Activated naive CD8-positive, alpha-beta T cell treated with anti-CD3 and anti-CD28 coated beads for 36 hours (primary cell): ENCODE measurements around the gene ZBTB20. TPM values are rescaled to one million over a fixed set of nuclear protein-coding genes. Genes with fewer than 3 reads are reported as not detected.

Experiments used
- DNase-seq: peaks from one replicate; pipeline ENCODE4 v3.0.0; 2021
- H3K27ac Mint-ChIP-seq: one replicate; pipeline ENCODE4 v1.8.0; 2022; ENCODE audit warnings: mild to moderate bottlenecking, moderate library complexity, mixed read lengths
- H3K27me3 Mint-ChIP-seq: one replicate; pipeline ENCODE4 v1.8.0; 2022; ENCODE audit warnings: mild to moderate bottlenecking, mixed read lengths
- H3K36me3 Mint-ChIP-seq: one replicate; pipeline ENCODE4 v1.8.0; 2021; ENCODE audit warnings: mild to moderate bottlenecking, mixed read lengths
- H3K4me1 Mint-ChIP-seq: one replicate; pipeline ENCODE4 v1.8.0; 2021; ENCODE audit warnings: mixed read lengths
- H3K4me3 Mint-ChIP-seq: one replicate; pipeline ENCODE4 v1.8.0; 2022; ENCODE audit warnings: mild to moderate bottlenecking, moderate library complexity, mixed read lengths
- H3K9me3 Mint-ChIP-seq: one replicate; pipeline ENCODE4 v1.8.0; 2022; ENCODE audit warnings: mixed read lengths
- total RNA-seq, 2 experiments: library from RNA; stranded (reverse); gene quantifications; one replicate each; pipeline ENCODE4 v1.2.3, GENCODE V29; 2021

Gene ZBTB20
- total RNA-seq, 2 experiments from 2014 or later, result 3.5 to 4.5 TPM

DNA sequence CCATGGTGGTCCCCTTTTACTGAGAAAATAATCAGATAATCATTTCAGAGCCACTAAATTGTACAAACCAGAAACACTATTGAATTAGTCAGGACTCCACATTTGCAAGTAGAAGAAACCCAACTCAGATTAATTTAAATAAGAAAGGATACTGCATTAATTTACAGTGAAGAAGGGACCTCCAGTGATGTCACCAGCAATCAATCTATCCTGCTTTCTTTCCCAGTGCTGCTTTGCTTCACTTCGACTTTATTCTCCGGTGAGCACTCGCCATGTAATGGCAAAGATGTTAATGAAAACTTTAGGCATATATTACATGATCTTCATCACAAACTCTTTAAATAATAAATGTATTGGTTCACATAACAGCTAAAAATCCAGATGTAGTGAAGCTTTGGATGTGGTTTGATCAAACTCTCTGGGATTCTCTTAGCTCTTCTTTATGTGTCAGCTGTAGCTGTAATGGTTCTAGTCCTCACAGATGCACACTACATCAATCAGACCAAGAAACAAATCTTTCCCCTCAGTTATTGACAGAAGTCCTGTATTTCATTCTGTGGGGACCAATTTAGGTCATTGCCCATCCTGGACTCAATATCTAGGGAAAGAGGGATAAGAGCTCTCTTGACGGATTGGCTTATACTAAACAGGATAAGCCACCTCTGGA lies 14.2 kb upstream of the ZBTB20 start:
- H3K4me1 Mint-ChIP-seq, result peaks cover 27% of the 10 kb centered on the region
- peaks cover 7% of the 10 kb centered on the region for H3K36me3 Mint-ChIP-seq
- peaks cover 4% of the 10 kb centered on the region for H3K9me3 Mint-ChIP-seq
- DNase-seq, result no peak
- H3K27me3 Mint-ChIP-seq, result no peaks in the 10 kb centered on the region
- H3K27ac Mint-ChIP-seq, result no peak overlapping the region
- no peak overlapping the region for H3K4me3 Mint-ChIP-seq

DNA sequence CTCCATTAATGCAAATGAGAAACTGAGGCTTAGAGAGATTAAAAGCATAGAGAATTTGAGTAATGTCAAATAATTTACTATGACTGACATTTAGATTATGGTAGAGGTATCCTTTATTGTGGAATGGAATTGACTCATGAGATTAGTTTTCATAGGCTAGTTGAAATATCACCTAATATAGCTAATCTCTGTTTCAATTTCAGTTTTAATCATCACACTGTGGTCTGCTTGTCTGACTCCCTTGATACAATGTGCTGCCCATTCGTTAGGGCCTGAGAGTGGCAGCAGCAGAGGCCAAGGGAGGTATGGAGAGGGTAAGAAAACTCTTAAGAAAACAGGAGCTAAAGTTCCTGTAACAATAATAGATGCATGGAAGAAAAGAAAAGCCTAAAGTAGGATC lies 13.2 kb upstream of the ZBTB20 start:
- Mint-ChIP-seq H3K27ac (no peak overlapping the region), H3K4me1 (peaks cover 20% of the 10 kb centered on the region)

DNA sequence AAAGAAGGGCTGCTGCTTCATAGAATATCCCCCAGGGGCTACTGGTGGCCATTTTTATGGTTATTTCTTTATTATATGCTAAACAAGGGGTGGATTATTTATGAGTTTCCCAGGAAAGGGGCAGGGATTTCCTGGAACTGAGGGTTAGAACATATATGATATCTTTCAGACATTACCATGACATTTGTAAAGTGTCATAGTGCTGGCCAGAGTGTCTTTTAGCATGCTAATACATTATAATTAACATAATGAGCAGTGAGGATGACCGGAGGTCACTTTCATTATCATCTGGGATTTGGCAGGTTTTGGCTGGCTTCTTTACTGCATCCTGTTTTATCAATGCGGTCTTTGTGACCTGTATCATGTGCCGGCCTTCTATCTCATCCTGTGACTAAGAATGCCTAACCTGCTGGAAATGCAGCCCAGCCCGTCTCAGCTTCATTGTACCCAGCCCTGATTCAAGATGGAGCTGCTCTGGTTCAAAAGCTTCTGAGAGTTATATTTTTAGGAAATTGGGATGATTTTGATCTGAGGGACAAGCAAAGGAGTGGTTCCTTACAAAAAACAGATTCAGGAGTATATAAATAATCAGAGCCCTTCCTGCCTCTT lies 9.1 kb upstream of the ZBTB20 start:
- Mint-ChIP-seq H3K9me3 (peaks cover 8% of the 10 kb centered on the region), H3K4me3 (no peak overlapping the region), H3K36me3 (peaks cover 2% of the 10 kb centered on the region), H3K27ac (no peak overlapping the region), H3K4me1 (peaks cover 5% of the 10 kb centered on the region), H3K27me3 (no peaks in the 10 kb centered on the region)
- no peak for DNase-seq

More for the DNA sequence above, 13.2 kb upstream of the ZBTB20 start:
- DNase-seq, result no peak
- Mint-ChIP-seq H3K27me3 (no peaks in the 10 kb centered on the region), H3K4me3 (no peak overlapping the region), H3K36me3 (peaks cover 7% of the 10 kb centered on the region), H3K9me3 (peaks cover 4% of the 10 kb centered on the region)

DNA sequence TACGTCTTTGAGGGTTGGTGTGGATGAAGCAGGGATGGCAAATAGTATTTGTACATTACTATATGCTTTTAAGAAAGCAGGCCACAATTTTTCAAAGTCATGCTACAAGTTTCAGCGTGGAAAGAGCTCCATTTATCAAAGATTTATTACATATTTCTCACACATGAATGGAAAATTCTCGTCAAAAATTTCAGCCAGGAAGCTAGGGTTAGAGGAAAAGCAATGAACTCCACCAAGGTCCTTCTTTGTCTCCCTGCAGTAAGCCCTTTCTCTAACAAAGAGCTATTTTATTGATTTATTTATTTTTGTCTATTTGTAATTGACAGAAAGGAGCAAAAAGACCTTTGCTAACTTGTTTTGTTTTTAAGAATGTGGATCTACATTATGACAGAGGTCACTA lies 7.5 kb upstream of the ZBTB20 start:
- Mint-ChIP-seq H3K27ac (no peak overlapping the region), H3K9me3 (peaks cover 12% of the 10 kb centered on the region), H3K4me1 (peaks cover 2% of the 10 kb centered on the region), H3K36me3 (peaks cover 7% of the 10 kb centered on the region), H3K4me3 (no peak overlapping the region), H3K27me3 (no peaks in the 10 kb centered on the region)
- DNase-seq, result no peak

DNA sequence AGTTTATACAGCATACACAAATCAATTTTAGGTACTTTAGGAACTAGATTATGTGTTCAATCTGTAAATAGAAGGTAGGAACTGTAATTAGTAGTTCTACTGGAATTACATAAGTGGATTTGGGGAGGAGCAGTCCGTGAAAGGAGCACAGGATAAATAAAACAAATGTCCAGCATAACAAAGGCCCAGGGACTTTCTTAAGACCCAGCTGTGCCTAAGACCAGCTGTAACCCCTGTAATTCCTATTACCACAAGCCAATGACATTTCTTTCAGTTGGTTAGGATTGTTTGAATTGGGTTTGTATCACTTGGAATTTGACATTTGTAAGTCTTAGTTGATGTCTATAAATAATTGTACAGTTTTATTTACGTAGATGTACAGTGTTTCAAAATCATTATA lies 4.8 kb upstream of the ZBTB20 start:
- no peaks in the 10 kb centered on the region for H3K27me3 Mint-ChIP-seq
- H3K4me1 Mint-ChIP-seq, result peaks cover 4% of the 10 kb centered on the region
- H3K4me3 Mint-ChIP-seq, result no peak overlapping the region
- H3K36me3 Mint-ChIP-seq, result peaks cover 4% of the 10 kb centered on the region
- peaks cover 8% of the 10 kb centered on the region for H3K9me3 Mint-ChIP-seq
- no peak overlapping the region for H3K27ac Mint-ChIP-seq
- DNase-seq, result no peak

DNA sequence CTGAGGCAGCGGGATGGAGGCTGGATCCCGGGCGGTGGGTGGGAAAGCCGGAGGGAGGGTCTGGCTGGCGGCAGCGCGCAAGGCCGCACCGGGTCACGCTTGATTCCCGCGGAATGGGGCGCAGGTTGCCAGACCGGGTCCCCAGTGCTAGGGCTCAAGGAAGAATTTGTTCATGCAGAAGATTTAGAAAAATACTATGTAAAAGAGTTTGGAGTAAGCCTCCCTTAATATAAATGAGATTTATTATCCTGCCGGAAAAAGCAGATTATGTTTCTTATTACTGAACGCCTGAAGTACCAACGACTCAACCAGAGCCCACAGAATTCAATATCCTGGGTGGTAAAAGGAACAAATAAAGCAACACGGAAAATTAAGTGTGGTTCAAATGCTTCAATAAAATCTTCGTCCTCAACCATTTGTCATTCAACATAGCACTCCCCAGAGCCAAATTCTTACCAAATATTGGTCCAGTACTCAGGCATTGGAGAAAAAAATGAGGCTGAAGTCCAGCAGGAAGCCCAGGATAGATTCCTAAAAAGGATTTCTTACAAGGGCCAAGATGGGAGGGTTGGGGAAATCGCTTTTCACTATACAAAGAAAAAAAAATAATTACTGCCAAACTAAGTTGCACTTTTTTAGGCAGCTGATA lies 1.2 kb upstream of the ZBTB20 start:
- peaks cover 13% of the 10 kb centered on the region for H3K36me3 Mint-ChIP-seq
- peak overlapping the region; percentile 91 for H3K4me3 Mint-ChIP-seq
- peaks cover 9% of the 10 kb centered on the region for H3K9me3 Mint-ChIP-seq
- peaks cover 12% of the 10 kb centered on the region for H3K4me1 Mint-ChIP-seq
- no peak for DNase-seq
- H3K27ac Mint-ChIP-seq, result peak overlapping the region; percentile 96
- H3K27me3 Mint-ChIP-seq, result no peaks in the 10 kb centered on the region

DNA sequence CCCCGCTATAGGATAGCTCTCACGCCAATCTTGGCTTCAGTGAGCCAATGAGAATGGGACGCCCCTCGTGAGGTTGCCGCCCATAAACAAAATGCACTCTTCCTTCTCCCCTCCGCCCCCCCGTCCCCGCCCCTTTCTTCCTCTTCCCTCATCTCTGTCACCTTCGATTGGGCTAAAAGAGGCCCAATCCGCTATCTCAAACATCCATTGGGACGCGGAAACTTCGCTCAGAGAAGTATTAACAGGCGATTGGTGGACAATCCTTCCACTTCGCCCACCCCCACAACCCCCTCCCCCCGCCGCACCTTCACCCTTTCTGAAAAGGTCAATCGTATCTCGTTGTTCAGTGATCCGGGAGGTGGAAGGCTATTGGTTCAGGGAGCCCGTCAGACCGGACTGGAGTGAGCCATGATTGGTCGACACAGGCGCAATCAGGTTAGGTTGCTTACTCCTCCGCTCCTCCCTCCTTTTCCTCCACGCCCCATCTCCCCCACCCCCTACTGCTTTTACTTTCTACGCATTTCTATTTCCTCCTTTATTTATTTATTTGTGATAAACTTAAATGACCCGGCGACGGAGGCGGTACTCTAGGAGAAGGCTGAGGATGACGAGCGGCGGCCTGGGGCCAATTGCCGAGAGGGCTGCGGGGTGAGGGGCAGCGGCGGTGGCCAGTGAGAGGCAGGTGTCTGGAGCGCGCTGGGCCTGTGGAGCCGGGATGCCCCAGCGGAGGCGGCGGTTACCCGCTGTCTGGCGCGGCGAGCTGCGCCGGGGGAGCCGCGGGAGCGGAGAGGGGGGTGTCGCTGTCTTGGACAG lies 447 bp upstream of the ZBTB20 start:
- DNase-seq, result peak; percentile 92
- H3K36me3 Mint-ChIP-seq, result peaks cover 13% of the 10 kb centered on the region
- H3K27ac Mint-ChIP-seq, result peak overlapping the region; percentile 97
- H3K4me1 Mint-ChIP-seq, result peaks cover 13% of the 10 kb centered on the region
- no peaks in the 10 kb centered on the region for H3K27me3 Mint-ChIP-seq
- peak overlapping the region; percentile 91 for H3K4me3 Mint-ChIP-seq
- H3K9me3 Mint-ChIP-seq, result peaks cover 8% of the 10 kb centered on the region

DNA sequence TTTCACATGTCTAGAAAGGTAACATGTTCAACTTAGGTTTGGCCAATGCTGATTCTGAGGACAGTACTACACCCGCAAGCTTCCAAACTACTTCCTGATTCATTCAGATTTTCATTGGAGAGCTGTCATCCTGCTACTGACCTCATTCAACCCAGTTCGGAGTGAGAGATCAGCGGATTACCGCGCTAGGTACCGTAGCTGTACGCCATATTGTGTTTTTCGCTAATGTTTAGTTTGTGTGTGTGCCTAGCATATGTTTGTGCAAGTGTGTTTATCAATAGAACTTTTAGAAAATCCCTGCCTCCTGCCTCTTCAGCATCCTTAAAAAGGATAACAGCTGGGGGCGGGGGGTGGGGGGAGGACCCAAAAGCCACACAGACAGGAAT lies 1.1 kb downstream of the ZBTB20 start:
- DNase-seq, result peak; percentile 44
- peak overlapping the region; percentile 84 for H3K4me3 Mint-ChIP-seq
- H3K27ac Mint-ChIP-seq, result peak overlapping the region; percentile 94
- H3K4me1 Mint-ChIP-seq, result peaks cover 21% of the 10 kb centered on the region
- H3K9me3 Mint-ChIP-seq, result peaks cover 6% of the 10 kb centered on the region
- H3K27me3 Mint-ChIP-seq, result no peaks in the 10 kb centered on the region
- H3K36me3 Mint-ChIP-seq, result peaks cover 15% of the 10 kb centered on the region

DNA sequence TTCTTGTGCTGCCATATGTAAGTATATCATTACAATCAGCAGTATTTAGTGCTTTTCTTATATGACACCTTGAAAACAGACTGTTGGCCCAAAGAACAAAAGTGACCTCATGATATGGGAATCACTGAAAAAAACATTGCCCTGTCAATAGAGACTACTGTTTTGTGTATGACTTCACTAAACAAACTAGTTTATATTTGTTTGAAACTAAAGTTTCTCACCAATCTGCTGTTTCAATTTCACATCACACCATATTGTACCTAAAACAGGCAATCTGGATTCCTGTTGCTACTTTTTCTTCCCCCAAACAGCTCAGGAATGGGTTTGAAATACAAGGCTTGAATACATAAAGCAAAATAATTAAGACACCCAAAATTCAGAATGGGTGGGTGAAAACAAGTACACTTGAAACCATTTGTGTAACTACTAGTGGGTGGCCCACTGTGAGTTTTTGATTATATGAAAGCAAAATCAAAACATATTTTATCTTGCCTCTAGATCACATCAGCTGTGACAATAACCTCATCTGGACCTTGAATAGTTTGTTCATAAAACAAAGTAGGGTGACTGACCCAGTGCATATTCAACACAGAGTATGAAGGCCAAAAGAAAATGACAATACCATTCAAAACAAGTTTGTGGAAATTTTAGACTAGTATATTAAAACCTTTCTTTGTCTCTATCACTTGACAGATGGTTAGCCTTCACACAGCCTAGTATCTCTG lies 5.9 kb downstream of the ZBTB20 start:
- no peaks in the 10 kb centered on the region for H3K27me3 Mint-ChIP-seq
- H3K9me3 Mint-ChIP-seq, result peaks cover 2% of the 10 kb centered on the region
- peaks cover 27% of the 10 kb centered on the region for H3K4me1 Mint-ChIP-seq
- no peak for DNase-seq
- H3K4me3 Mint-ChIP-seq, result no peak overlapping the region
- H3K27ac Mint-ChIP-seq, result no peak overlapping the region
- H3K36me3 Mint-ChIP-seq, result peaks cover 13% of the 10 kb centered on the region

DNA sequence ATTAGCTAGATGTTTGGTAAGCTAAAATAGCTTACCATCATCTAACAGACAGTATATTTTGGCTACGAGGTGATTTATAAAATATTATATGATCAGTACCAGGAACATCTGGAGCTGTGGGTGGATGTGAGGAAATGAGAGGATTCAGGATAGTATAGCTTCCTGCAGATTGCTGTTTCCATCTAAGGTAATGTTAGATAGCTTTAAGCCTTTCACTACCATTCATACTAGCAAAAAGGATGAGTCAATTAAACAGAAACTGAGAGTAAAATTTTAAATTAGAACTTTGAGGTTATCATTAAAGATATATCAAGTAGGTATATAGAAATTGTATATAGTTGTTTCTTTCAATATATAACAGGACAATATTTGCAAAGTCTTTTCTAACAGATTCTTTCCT lies 8.0 kb downstream of the ZBTB20 start:
- no peak for DNase-seq
- peaks cover 9% of the 10 kb centered on the region for H3K36me3 Mint-ChIP-seq
- no peak overlapping the region for H3K27ac Mint-ChIP-seq
- peaks cover 2% of the 10 kb centered on the region for H3K9me3 Mint-ChIP-seq
- no peaks in the 10 kb centered on the region for H3K27me3 Mint-ChIP-seq
- H3K4me3 Mint-ChIP-seq, result no peak overlapping the region
- peaks cover 21% of the 10 kb centered on the region for H3K4me1 Mint-ChIP-seq

DNA sequence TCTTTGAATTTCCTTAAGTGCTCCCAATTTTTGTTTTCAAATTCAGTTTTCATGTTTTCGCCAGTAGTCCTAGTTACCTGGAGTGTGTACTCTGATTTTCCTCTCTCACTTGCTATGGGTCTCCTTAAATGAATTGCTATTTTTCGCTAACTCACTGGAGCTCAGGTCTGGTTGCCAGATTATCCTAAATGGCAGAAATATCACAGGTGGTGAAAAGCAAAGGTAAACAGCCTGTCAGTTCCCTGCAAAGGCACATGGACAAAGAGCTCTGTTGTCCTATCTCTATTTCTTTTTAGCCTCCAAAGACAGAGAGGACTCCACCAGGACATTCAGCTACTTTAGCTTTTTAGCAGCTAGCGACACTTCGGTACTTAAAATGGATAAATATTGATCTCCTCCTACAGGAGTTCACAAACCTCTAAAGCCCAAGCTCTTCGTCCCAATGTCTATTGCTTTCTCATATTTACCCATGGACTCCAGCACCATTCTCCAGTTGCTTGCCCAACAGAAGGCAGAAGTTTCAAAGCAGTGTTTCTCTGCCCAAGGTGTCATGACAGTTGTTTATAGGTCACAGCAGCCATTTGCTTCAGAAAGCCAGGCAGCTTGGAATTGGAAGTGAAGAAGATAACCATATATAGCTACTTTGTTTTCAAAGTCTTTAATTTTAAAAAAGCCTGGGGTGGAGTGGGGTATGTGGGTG lies 12.3 kb downstream of the ZBTB20 start:
- no peak for DNase-seq
- Mint-ChIP-seq H3K4me3 (no peak overlapping the region), H3K36me3 (peaks cover 5% of the 10 kb centered on the region), H3K9me3 (peaks cover 4% of the 10 kb centered on the region), H3K27ac (no peak overlapping the region), H3K4me1 (peaks cover 8% of the 10 kb centered on the region), H3K27me3 (no peaks in the 10 kb centered on the region)

DNA sequence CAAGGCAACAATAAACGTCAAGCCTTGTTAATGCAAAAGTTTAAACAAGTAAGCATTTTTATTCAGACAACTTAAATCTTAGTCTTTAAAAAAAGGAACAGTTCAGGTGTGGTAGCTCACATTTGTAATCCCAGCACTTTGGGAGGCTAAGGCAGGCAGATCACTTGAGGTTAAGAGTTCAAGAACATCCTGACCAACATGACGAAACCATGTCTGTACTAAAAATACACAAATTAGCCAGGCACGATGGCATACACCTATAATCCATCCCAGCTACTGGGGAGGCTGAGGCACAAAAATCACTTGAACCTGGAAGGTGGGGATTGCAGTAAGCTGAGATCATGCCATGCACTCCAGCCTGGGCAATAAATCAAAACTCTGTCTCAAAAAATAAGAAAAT lies 19.9 kb downstream of the ZBTB20 start:
- Mint-ChIP-seq H3K4me1 (peaks cover 18% of the 10 kb centered on the region), H3K27me3 (no peaks in the 10 kb centered on the region), H3K9me3 (no peaks in the 10 kb centered on the region), H3K27ac (no peak overlapping the region), H3K36me3 (no peaks in the 10 kb centered on the region), H3K4me3 (no peak overlapping the region)
- DNase-seq, result no peak

DNA sequence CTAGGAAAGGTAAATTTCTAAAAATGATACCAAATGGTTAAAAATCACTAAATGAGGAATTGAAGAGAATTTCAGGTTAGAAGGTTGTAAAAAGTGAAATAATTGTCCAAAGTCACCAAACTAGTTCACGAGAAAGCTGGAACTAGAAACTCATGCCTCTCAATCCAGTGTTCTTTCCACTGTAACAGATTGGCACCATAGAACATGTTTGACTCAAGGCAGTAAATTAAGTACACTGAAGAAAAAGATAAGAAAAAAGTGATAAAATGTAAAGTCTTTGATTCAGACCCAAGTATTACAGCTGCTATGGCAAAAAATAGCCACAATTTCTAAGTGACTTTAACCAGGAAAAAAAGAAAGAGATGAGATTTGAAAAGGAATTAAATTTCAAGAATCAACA lies 26.5 kb downstream of the ZBTB20 start:
- no peak overlapping the region for H3K4me3 Mint-ChIP-seq
- H3K9me3 Mint-ChIP-seq, result peaks cover 8% of the 10 kb centered on the region
- no peak for DNase-seq
- peaks cover 15% of the 10 kb centered on the region for H3K36me3 Mint-ChIP-seq
- H3K27me3 Mint-ChIP-seq, result no peaks in the 10 kb centered on the region
- no peak overlapping the region for H3K27ac Mint-ChIP-seq
- H3K4me1 Mint-ChIP-seq, result peaks cover 20% of the 10 kb centered on the region

DNA sequence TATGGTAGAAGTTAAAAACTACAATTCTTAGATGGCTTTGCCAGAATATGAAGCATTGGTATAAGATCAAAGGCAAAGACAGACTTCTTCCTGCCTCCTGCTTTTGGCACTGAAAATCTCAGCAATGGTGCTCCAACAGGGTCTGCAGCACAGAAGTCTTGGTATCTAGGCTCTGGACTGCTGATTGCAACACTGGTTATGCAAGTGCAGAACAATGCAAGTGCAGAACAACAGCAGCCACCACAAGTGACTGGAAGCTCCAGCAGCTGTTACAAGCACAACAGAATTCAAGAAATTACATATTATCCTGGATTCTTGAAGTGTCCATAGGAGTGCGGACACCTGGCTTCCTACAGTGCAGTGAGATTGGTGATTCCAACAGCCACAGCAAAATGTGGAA lies 33.7 kb downstream of the ZBTB20 start:
- H3K4me3 Mint-ChIP-seq, result no peak overlapping the region
- peaks cover 2% of the 10 kb centered on the region for H3K9me3 Mint-ChIP-seq
- no peak for DNase-seq
- H3K4me1 Mint-ChIP-seq, result peaks cover 17% of the 10 kb centered on the region
- H3K36me3 Mint-ChIP-seq, result peaks cover 5% of the 10 kb centered on the region
- H3K27me3 Mint-ChIP-seq, result no peaks in the 10 kb centered on the region
- no peak overlapping the region for H3K27ac Mint-ChIP-seq
